ENCODE data around the gene PLA2G5.
A peak's percentile ranks its signal among the peaks of the same experiment; 100 is the strongest.
"Not testable (repeated sequence)": the region's sequence is repeated elsewhere in the genome, so short reads cannot be mapped to it uniquely, and the experiment has no call there.

PLA2G5 gene

GRCh38 chr1:20048563-20048962, 21.4 kb upstream of the PLA2G5 start:
- FAIRE-seq (no peak), DNase-seq (ENCODE audit: insufficient read length) (no peak)
- no peak for TF ChIP-seq TAF1 (IDR thresholded peaks at IDR 0.05; ENCODE audit: borderline replicate concordance, low read depth, low read length)
- TF ChIP-seq POLR2AphosphoS5 (IDR thresholded peaks at IDR 0.05; ENCODE audit: low read depth, low read length), result no peak

DNA sequence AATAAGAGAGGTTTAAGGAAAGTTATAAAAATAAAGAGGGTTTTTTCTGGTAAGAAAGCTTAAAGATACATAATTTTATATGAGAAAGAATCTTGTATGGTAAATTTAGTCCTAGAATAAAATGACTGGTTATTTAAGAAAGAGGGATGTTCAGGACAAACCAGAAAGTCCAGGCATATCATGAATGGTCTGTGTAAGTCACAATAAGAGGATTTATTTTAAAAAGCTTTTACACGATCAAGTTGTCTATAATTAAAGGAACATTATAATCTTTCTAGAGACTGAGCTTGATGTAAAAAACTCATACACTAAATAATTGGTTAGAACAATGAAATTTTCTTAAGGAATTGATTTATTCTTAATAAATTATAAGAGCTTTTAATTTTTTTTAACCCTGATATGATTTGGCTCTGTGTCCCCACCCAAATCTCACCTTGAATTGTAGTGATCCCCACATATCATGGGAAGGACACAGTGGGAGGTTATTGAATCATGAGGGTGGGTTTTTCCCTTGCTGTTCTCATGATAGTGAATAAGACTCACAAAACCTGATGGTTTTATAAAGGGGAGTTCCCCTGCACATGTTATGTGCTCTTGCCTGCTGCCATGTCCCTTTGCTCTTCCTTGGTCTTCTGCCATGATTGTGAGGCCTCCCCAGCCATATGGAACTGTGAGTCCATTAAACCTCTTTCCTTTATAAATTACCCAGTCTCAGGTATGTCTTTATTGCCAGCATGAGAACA, 20.8 kb upstream of the PLA2G5 start:
- FAIRE-seq; DNase-seq (ENCODE audit: insufficient read length): not testable (repeated sequence)

DNA sequence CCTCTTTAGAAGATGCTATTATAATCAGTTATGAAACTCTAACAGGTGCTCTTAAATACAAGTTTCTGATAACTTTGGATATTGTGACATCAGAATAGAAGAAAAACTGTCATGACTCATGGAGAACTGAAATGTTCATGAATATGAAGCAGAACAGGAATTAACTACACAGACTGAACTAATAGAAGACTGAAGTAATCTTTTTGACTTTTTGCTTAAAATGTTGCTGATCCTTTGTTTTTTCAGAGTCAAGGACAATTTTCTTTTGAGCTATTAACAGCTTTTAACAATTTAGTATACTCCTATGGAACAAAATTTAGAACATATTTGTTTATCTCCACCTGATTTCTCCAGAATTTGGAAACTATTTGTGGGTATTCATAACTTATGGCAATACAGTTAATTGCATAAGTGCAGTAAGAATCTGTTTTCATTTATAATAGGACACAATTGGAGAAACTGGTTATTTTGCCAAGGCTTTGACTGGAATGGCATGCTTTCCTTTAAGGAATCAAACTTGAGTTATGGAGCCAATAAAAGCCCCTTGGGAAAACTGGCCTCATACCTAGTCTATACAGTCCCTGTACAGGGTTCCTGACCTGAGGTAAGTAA, 18.7 kb upstream of the PLA2G5 start:
- FAIRE-seq (no peak), DNase-seq (ENCODE audit: insufficient read length) (no peak)
- no peak for TF ChIP-seq POLR2A (IDR thresholded peaks at IDR 0.05; ENCODE audit: low read depth, low read length)
- no peak for TF ChIP-seq POLR2AphosphoS5 (IDR thresholded peaks at IDR 0.05; ENCODE audit: low read depth, low read length)
- TF ChIP-seq TAF1 (IDR thresholded peaks at IDR 0.05; ENCODE audit: borderline replicate concordance, low read depth, low read length), result no peak

DNA sequence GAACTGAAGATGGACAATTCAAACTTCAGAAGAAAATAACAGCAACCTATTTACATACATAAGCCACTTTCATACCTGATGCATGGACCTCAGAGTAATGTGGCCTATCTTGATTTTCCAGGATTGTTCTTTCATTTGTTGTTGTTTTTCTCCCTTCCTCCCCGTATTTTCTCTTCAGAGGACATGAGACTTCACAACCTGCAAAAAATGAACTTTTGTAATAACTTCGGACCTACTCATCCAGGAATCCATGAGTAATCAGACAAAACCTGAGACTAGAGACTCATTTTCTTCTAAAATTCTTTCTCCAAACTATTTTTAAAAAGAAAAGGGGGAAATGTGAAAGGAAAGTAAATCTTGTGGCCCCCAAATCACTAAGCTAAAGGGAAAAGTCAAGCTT, 17.6 kb upstream of the PLA2G5 start:
- no peak for TF ChIP-seq TAF1 (IDR thresholded peaks at IDR 0.05; ENCODE audit: borderline replicate concordance, low read depth, low read length)
- TF ChIP-seq POLR2AphosphoS5 (IDR thresholded peaks at IDR 0.05; ENCODE audit: low read depth, low read length), result no peak
- no peak for TF ChIP-seq POLR2A (IDR thresholded peaks at IDR 0.05; ENCODE audit: low read depth, low read length)
- FAIRE-seq (no peak), DNase-seq (ENCODE audit: insufficient read length) (no peak)

DNA sequence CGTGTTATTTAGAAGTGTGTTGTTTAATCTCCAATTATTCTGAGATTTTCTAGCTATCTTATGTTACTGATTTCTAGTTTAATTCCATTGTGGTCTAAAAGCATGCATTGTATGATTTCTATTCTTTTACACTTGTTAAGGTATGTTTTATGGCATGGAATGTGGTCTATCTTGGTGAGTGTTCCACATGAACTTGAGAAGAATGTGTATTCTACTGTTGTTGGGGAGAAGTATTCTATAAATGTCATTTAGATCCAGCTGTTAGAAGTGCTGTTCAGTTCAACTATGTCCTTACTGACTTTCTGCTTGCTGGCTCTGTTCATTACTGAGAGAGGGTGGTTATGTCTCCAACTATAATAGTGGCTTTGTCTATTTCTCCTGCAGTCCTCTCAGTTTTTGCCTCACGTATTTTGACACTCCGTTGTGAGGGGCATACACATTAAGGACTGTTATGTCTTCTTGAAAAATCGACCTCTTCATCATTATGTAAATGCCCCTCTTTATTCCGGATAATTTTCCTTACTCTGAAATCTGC, 12.0 kb upstream of the PLA2G5 start:
- FAIRE-seq (no peak), DNase-seq (ENCODE audit: insufficient read length) (no peak)
- TF ChIP-seq TAF1 (IDR thresholded peaks at IDR 0.05; ENCODE audit: borderline replicate concordance, low read depth, low read length) (no peak), POLR2AphosphoS5 (IDR thresholded peaks at IDR 0.05; ENCODE audit: low read depth, low read length) (no peak), POLR2A (IDR thresholded peaks at IDR 0.05; ENCODE audit: low read depth, low read length) (no peak)

DNA sequence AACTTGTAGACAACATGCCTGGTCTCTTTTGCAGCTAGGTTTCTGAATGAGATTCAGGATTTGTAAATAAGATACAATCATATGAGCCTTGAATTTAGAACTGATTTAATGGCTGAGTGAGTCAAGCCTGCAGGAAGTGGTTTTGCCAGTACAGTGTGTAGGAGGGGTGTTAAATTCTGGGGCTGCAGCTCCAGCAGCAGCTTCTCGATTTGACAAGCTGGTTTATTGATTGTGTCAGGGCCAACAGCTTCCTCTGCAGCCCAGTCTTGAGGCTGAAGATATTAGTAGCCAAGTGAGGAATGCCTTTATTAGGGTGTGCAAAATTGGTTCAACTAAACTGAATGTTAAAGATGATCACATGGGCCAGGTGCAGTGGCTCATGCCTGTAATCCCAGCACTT, 11.5 kb upstream of the PLA2G5 start:
- FAIRE-seq (no peak), DNase-seq (ENCODE audit: insufficient read length) (no peak)
- TF ChIP-seq POLR2A (IDR thresholded peaks at IDR 0.05; ENCODE audit: low read depth, low read length), result no peak
- TF ChIP-seq TAF1 (IDR thresholded peaks at IDR 0.05; ENCODE audit: borderline replicate concordance, low read depth, low read length), result no peak
- TF ChIP-seq POLR2AphosphoS5 (IDR thresholded peaks at IDR 0.05; ENCODE audit: low read depth, low read length), result no peak

DNA sequence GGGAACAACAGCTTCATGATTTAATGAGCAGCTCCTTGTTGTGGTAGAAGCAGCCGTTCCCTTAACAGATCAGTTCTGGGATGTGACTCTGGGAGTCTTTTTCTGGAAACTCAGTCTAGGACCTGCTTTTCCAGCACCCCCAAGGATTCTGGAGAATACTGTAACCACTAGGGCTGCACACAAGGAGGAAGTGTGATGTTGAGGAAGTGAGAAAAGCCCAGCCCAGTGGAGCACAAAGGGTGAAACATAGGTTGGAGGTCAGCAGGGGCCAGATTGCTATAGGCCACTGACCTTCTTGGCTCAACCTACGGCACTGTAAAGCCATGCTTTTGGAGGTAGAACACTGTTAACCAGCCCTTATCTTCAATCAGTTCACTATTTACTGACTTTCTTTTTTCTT, 10.1 kb upstream of the PLA2G5 start:
- no peak for TF ChIP-seq POLR2AphosphoS5 (IDR thresholded peaks at IDR 0.05; ENCODE audit: low read depth, low read length)
- no peak for TF ChIP-seq TAF1 (IDR thresholded peaks at IDR 0.05; ENCODE audit: borderline replicate concordance, low read depth, low read length)
- TF ChIP-seq POLR2A (IDR thresholded peaks at IDR 0.05; ENCODE audit: low read depth, low read length), result no peak
- DNase-seq (ENCODE audit: insufficient read length) (no peak), FAIRE-seq (peak; percentile 86)

- DNase-seq (ENCODE audit: insufficient read length); FAIRE-seq: not testable (repeated sequence)
Measured at GRCh38 chr1:20060791-20061190, 9.2 kb upstream of the PLA2G5 start.

- DNase-seq (ENCODE audit: insufficient read length) (no peak), FAIRE-seq (no peak)
- TF ChIP-seq POLR2A (IDR thresholded peaks at IDR 0.05; ENCODE audit: low read depth, low read length) (no peak), POLR2AphosphoS5 (IDR thresholded peaks at IDR 0.05; ENCODE audit: low read depth, low read length) (no peak), TAF1 (IDR thresholded peaks at IDR 0.05; ENCODE audit: borderline replicate concordance, low read depth, low read length) (no peak)
Measured at GRCh38 chr1:20061866-20062265, 8.1 kb upstream of the PLA2G5 start.

- FAIRE-seq (no peak), DNase-seq (ENCODE audit: insufficient read length) (no peak)
- TF ChIP-seq TAF1 (IDR thresholded peaks at IDR 0.05; ENCODE audit: borderline replicate concordance, low read depth, low read length) (no peak), POLR2AphosphoS5 (IDR thresholded peaks at IDR 0.05; ENCODE audit: low read depth, low read length) (no peak), POLR2A (IDR thresholded peaks at IDR 0.05; ENCODE audit: low read depth, low read length) (no peak)
Measured at GRCh38 chr1:20063861-20064292, 6.1 kb upstream of the PLA2G5 start.

- no peak for TF ChIP-seq TAF1 (IDR thresholded peaks at IDR 0.05; ENCODE audit: borderline replicate concordance, low read depth, low read length)
- no peak for TF ChIP-seq POLR2A (IDR thresholded peaks at IDR 0.05; ENCODE audit: low read depth, low read length)
- TF ChIP-seq POLR2AphosphoS5 (IDR thresholded peaks at IDR 0.05; ENCODE audit: low read depth, low read length), result no peak
- no peak for DNase-seq (ENCODE audit: insufficient read length)
- FAIRE-seq, result no peak
Measured at GRCh38 chr1:20068722-20069121, 1.3 kb upstream of the PLA2G5 start.

GRCh38 chr1:20070357-20070756, 363 bp downstream of the PLA2G5 start:
- FAIRE-seq, result no peak
- TF ChIP-seq TAF1 (IDR thresholded peaks at IDR 0.05; ENCODE audit: borderline replicate concordance, low read depth, low read length), result no peak
- TF ChIP-seq POLR2AphosphoS5 (IDR thresholded peaks at IDR 0.05; ENCODE audit: low read depth, low read length), result no peak
- no peak for TF ChIP-seq POLR2A (IDR thresholded peaks at IDR 0.05; ENCODE audit: low read depth, low read length)
- no peak for DNase-seq (ENCODE audit: insufficient read length)

Data from GM12892 (cell line).